Loucy (cell line): ENCODE results near the gene STK25.

Source experiments
- H2AFZ ChIP-seq: fragments of 200-600 bp; sonication (generic); 2 replicates; pipeline ENCODE4 v1.6.0; 2016; ENCODE audit warnings: antibody characterized with exemption, mild to moderate bottlenecking, low read length, moderate library complexity
- H3F3A ChIP-seq: fragments of 200-600 bp; 2 replicates; pipeline ENCODE4 v1.6.0; 2016; ENCODE audit warnings: antibody characterized with exemption, low read depth, mild to moderate bottlenecking
- H3K27me3 ChIP-seq: fragments of 200-600 bp; sonication (generic); 2 replicates; pipeline ENCODE4 v1.6.1; 2014; ENCODE audit warnings: low read length, mild to moderate bottlenecking; ENCODE audit not compliant: insufficient read depth, poor library complexity, severe bottlenecking
- H3K36me3 ChIP-seq: fragments of 200-600 bp; sonication (generic); 2 replicates; pipeline ENCODE4 v1.6.1; 2016; ENCODE audit warnings: low read length; ENCODE audit not compliant: insufficient read depth
- H3K4me1 ChIP-seq: fragments of 200-600 bp; sonication (generic); 2 replicates; pipeline ENCODE4 v1.5.1; 2014; ENCODE audit warnings: low read length, mild to moderate bottlenecking; ENCODE audit not compliant: insufficient read depth, poor library complexity, severe bottlenecking
- H3K4me2 ChIP-seq: fragments of 200-600 bp; sonication (generic); 2 replicates; pipeline ENCODE4 v1.6.0; 2014; ENCODE audit warnings: antibody characterized with exemption, low read length, low read depth, mild to moderate bottlenecking; ENCODE audit not compliant: poor library complexity, severe bottlenecking
- H3K4me3 ChIP-seq: fragments of 200-600 bp; sonication (generic); 2 replicates; pipeline ENCODE4 v1.5.1; 2014; ENCODE audit warnings: low read length, mild to moderate bottlenecking, mixed read lengths; ENCODE audit not compliant: poor library complexity, severe bottlenecking
- H3K79me2 ChIP-seq: fragments of 200-600 bp; sonication (generic); 2 replicates; pipeline ENCODE4 v1.6.1; 2014; ENCODE audit warnings: low read length; ENCODE audit not compliant: insufficient read depth
- H3K9ac ChIP-seq: fragments of 200-600 bp; sonication (generic); 2 replicates; pipeline ENCODE4 v1.6.0; 2014; ENCODE audit warnings: mild to moderate bottlenecking, low read depth, low read length, moderate library complexity; ENCODE audit not compliant: poor library complexity, severe bottlenecking
- H3K9me2 ChIP-seq: fragments of 200-600 bp; sonication (generic); replicated peaks from 2 replicates; pipeline ENCODE4 v1.6.1; 2016; ENCODE audit warnings: low read depth, low read length, mixed read lengths
- H3K9me3 ChIP-seq: fragments of 200-600 bp; sonication (generic); 2 replicates; pipeline ENCODE4 v1.6.1; 2014; ENCODE audit warnings: mild to moderate bottlenecking, antibody characterized with exemption, low read length, low read depth; ENCODE audit not compliant: insufficient read depth
- H4K20me1 ChIP-seq: fragments of 200-600 bp; sonication (generic); 2 replicates; pipeline ENCODE4 v1.6.0; 2014; ENCODE audit warnings: antibody characterized with exemption, low read length, mild to moderate bottlenecking; ENCODE audit not compliant: insufficient read depth, poor library complexity, severe bottlenecking
- CTCF ChIP-seq: fragments of 200-600 bp; sonication (generic); conservative IDR thresholded peaks from 2 replicates; pipeline ENCODE4 v1.5.1; 2014; ENCODE audit warnings: mild to moderate bottlenecking, antibody characterized with exemption, low read length
- EZH2phosphoT487 ChIP-seq: fragments of 200-600 bp; IDR thresholded peaks from 2 replicates; pipeline ENCODE4 v1.6.1; 2018; ENCODE audit warnings: antibody characterized with exemption, mild to moderate bottlenecking, moderate library complexity, borderline replicate concordance

Gene STK25

DNA sequence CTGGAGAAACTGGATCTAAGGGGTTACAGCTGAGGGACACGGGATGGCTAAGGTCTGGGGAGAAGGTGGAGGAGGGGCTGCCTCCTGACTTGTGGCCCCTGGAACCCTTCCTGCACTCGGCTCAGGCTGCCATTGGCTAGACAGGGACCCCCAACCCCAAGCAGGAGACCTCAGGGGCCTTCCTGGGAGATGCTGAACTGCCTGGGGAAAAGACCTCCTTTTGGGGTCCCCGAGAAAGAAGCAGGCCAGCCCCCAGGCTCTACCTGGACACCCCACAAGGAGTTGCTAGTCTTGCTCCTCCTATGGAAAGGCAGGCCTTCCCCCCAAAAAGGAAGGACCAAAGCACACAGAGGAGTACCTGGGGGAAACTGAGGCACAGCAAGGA is 40.1 kb upstream of the STK25 start:
- no peaks in the 10 kb centered on the region for H3K79me2 ChIP-seq
- no peaks in the 10 kb centered on the region for H3K9me3 ChIP-seq
- no peak for TF ChIP-seq EZH2phosphoT487
- TF ChIP-seq CTCF, result no peak
- no peak overlapping the region for H3K4me2 ChIP-seq
- no peaks in the 10 kb centered on the region for H3K36me3 ChIP-seq
- H3K4me1 ChIP-seq, result no peaks in the 10 kb centered on the region
- no peaks in the 10 kb centered on the region for H3K9me2 ChIP-seq
- H2AFZ ChIP-seq, result no peak overlapping the region
- no peaks in the 10 kb centered on the region for H3K27me3 ChIP-seq
- H4K20me1 ChIP-seq, result no peaks in the 10 kb centered on the region
- no peak overlapping the region for H3K4me3 ChIP-seq
- H3F3A ChIP-seq, result no peaks in the 10 kb centered on the region
- H3K9ac ChIP-seq, result no peak overlapping the region

GRCh38 chr2:241547781-241548450 is 39.5 kb upstream of the STK25 start:
- no peaks in the 10 kb centered on the region for H3K36me3 ChIP-seq
- TF ChIP-seq CTCF (no peak), EZH2phosphoT487 (no peak)
- H3K4me2 ChIP-seq, result no peak overlapping the region
- H2AFZ ChIP-seq, result no peak overlapping the region
- no peaks in the 10 kb centered on the region for H3K9me2 ChIP-seq
- H3K9me3 ChIP-seq, result no peaks in the 10 kb centered on the region
- H3K27me3 ChIP-seq, result no peaks in the 10 kb centered on the region
- no peak overlapping the region for H3K9ac ChIP-seq
- H3K4me1 ChIP-seq, result no peaks in the 10 kb centered on the region
- H3F3A ChIP-seq, result no peaks in the 10 kb centered on the region
- H3K79me2 ChIP-seq, result no peaks in the 10 kb centered on the region
- H4K20me1 ChIP-seq, result no peaks in the 10 kb centered on the region
- H3K4me3 ChIP-seq, result no peak overlapping the region

DNA sequence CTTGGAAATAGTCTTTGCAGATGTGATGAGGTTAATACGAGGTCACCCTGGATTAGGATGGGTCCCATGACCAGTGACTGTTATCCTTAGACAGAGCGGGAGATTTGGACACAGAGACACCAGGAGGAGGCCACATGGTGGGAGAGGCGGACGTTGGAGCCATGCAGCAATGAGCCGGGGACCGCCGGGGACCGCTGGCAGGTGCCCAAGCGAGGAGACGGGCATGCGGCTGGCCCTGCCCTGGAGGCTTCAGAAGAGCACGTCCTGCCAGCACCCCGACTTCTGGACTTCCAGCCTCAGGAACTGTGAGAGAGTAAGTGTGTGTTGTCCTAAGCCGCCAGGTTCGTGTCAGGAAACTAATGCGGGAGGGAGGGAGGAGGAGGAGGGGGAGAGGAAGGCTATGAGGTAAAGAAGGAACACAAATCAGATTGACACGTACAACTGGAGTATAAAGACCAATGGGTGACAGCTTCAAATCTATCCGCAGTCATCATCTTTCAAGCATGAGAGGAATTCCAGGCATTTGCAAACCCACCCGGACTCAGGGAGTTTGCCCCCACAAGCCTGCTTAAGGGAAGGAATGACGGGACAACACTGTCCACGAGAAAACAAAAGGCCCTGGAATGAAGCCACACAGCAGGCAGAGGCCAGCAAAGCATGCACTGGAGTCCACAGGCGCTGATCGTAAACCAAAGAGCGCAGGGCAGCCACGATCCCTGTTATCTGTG is 38.6 kb upstream of the STK25 start:
- H3K4me3 ChIP-seq, result no peak overlapping the region
- no peak overlapping the region for H2AFZ ChIP-seq
- H3K9me3 ChIP-seq, result no peaks in the 10 kb centered on the region
- H3K9ac ChIP-seq, result no peak overlapping the region
- TF ChIP-seq CTCF (no peak), EZH2phosphoT487 (no peak)
- no peaks in the 10 kb centered on the region for H4K20me1 ChIP-seq
- no peaks in the 10 kb centered on the region for H3K27me3 ChIP-seq
- no peaks in the 10 kb centered on the region for H3K79me2 ChIP-seq
- H3K4me2 ChIP-seq, result no peak overlapping the region
- H3K4me1 ChIP-seq, result no peaks in the 10 kb centered on the region
- no peaks in the 10 kb centered on the region for H3K9me2 ChIP-seq
- no peaks in the 10 kb centered on the region for H3K36me3 ChIP-seq
- H3F3A ChIP-seq, result no peaks in the 10 kb centered on the region
